K562 (cell line): ENCODE results near the gene RNF31. TPM values are rescaled to one million over a fixed set of nuclear protein-coding genes. Genes with fewer than 3 reads are reported as not detected.

Experiments
- ATAC-seq: fragments of 200-7000 bp; cut with Tn5 transposase; 3 replicates; pipeline ENCODE4 v1.9.1; 2020; ENCODE audit warnings: moderate library complexity
- BruUV-seq: library from RNA; stranded (reverse); fragments of 400-500 nt; replicated peaks from 2 replicates; lab custom pipeline; 2021; lab: Mats Ljungman, UMichigan
- CTCF ChIA-PET: fragments of 300-600 bp; formaldehyde crosslinking; extraction: SDS; loops from one replicate; lab custom pipeline; 2021; ENCODE audit warnings: low intra/inter-chr PET ratio; lab: Yijun Ruan, JAX
- POLR2A ChIA-PET: fragments of 300-600, 350-650 bp; sonication (Branson Sonifier 250); formaldehyde crosslinking; extraction: SDS; loops from one replicate; lab custom pipeline; 2021; ENCODE audit warnings: antibody characterized with exemption, inconsistent platforms; lab: Yijun Ruan, JAX
- DNase-seq, 4 experiments: peaks; one replicate each; pipeline versions ENCODE4 v3.0.0 to v3.0.0-alpha.2; 2011 to 2018; ENCODE audit warnings: low spot score in 3 of 4, mixed read lengths in 3 of 4; ENCODE audit errors: extremely low read depth in 1 of 4
- FAIRE-seq: peaks from 2 replicates; lab custom pipeline; 2011; peaks lifted over from hg19 to GRCh38; lab: Jason Lieb, UNC
- H2AFZ ChIP-seq: 2 replicates; pipeline ENCODE4 v1.6.0; 2011; ENCODE audit warnings: low read depth, low read length, control low read depth, inconsistent platforms
- H3K27ac ChIP-seq: fragments of 200-600 bp; 3 replicates; pipeline ENCODE4 v1.8.0; 2011; ENCODE audit warnings: low read depth, mild to moderate bottlenecking, control low read depth, inconsistent platforms, low read length, moderate library complexity, mixed read lengths; ENCODE audit errors: extremely low read depth
- H3K27me3 ChIP-seq, 2 experiments: fragments of 300-600 bp in 1 of 2; 2 replicates in 1 of 2; 3 replicates in 1 of 2; pipeline versions ENCODE4 v1.6.0 to v1.8.0; 2011; ENCODE audit warnings: inconsistent platforms in 2 of 2, low read length in 2 of 2, mild to moderate bottlenecking in 1 of 2, mixed read lengths in 1 of 2, moderate library complexity in 1 of 2; ENCODE audit not compliant: control insufficient read depth in 2 of 2, insufficient read depth in 2 of 2
- H3K36me3 ChIP-seq: fragments of 300-600 bp; 3 replicates; pipeline ENCODE4 v1.8.0; 2011; ENCODE audit warnings: mild to moderate bottlenecking, low read length, inconsistent platforms; ENCODE audit not compliant: control insufficient read depth, insufficient read depth
- H3K4me1 ChIP-seq, 2 experiments: fragments of 200-600 bp in 1 of 2; replicated peaks in 1 of 2; 2 replicates in 1 of 2; 3 replicates in 1 of 2; pipeline versions ENCODE4 v1.5.1 to v1.8.0; 2011; ENCODE audit warnings: inconsistent platforms in 2 of 2, low read length in 2 of 2, mild to moderate bottlenecking in 1 of 2, mixed read lengths in 1 of 2, moderate library complexity in 1 of 2; ENCODE audit not compliant: control insufficient read depth in 2 of 2, insufficient read depth in 2 of 2
- H3K4me2 ChIP-seq: 2 replicates; pipeline ENCODE4 v1.6.1; 2011; ENCODE audit warnings: low read length, control low read depth, inconsistent platforms, mixed read lengths; ENCODE audit not compliant: insufficient read depth
- H3K4me3 ChIP-seq: fragments of 200-600 bp; sonication (generic), shearing (Covaris generic); 2 replicates; pipeline ENCODE4 v1.5.1; 2016; ENCODE audit warnings: control low read depth, inconsistent platforms
- H3K79me2 ChIP-seq: fragments of 200-600 bp; 3 replicates; pipeline ENCODE4 v1.8.0; 2011; ENCODE audit warnings: low read length, inconsistent platforms; ENCODE audit not compliant: control insufficient read depth, insufficient read depth
- H3K9ac ChIP-seq, 2 experiments: 2 replicates each; pipeline versions ENCODE4 v1.6.0 to v1.6.1; 2011; ENCODE audit warnings: low read depth in 2 of 2, low read length in 2 of 2, control low read depth in 1 of 2, inconsistent platforms in 1 of 2, mild to moderate bottlenecking in 1 of 2, mixed read lengths in 1 of 2; ENCODE audit not compliant: insufficient read depth in 1 of 2
- H3K9me1 ChIP-seq: one replicate; pipeline ENCODE4 v1.6.0; 2011; ENCODE audit warnings: inconsistent platforms, mild to moderate bottlenecking, low read length, moderate library complexity; ENCODE audit not compliant: control insufficient read depth, insufficient read depth
- H3K9me3 ChIP-seq: replicated peaks from 2 replicates; pipeline ENCODE4 v1.5.1; 2011; ENCODE audit warnings: low read depth, low read length, inconsistent platforms; ENCODE audit not compliant: control insufficient read depth, insufficient read depth
- H4K20me1 ChIP-seq: replicated peaks from 2 replicates; pipeline ENCODE4 v1.6.1; 2011; ENCODE audit warnings: low read length, inconsistent platforms, mixed read lengths; ENCODE audit not compliant: control insufficient read depth, insufficient read depth
- CAMTA2 ChIP-seq: fragments of 250-450 bp; sonication (Bioruptor Pico); conservative IDR thresholded peaks from 2 replicates; pipeline ENCODE4 v1.5.1; 2022
- CBFA2T3 ChIP-seq: fragments of 450-650 bp; IDR thresholded peaks from 2 replicates; pipeline ENCODE4 v1.6.1; 2017
- CBX8 ChIP-seq: fragments of 200-600 bp; sonication (generic); IDR thresholded peaks from 2 replicates; pipeline ENCODE4 v1.6.1; 2012; ENCODE audit warnings: borderline replicate concordance, mixed run types, low read depth, mild to moderate bottlenecking, moderate library complexity, mixed read lengths, low read length, control low read depth, inconsistent platforms; ENCODE audit not compliant: poor library complexity, severe bottlenecking; ENCODE audit errors: extremely low read depth
- CC2D1A ChIP-seq: fragments of 450-650 bp; IDR thresholded peaks from 2 replicates; pipeline ENCODE4 v1.6.1; 2017; ENCODE audit warnings: mild to moderate bottlenecking
- EHMT2 ChIP-seq: fragments of 450-650 bp; IDR thresholded peaks from 2 replicates; pipeline ENCODE4 v1.6.1; 2018; ENCODE audit warnings: antibody characterized with exemption
- FUS ChIP-seq: fragments of 200-400 bp; formaldehyde crosslinking; optimal IDR thresholded peaks from 2 replicates; pipeline ENCODE3; 2017; ENCODE audit warnings: low read depth, low read length
- GTF2B ChIP-seq: IDR thresholded peaks from 2 replicates; pipeline ENCODE4 v1.6.1; 2011; ENCODE audit not compliant: insufficient read length; ENCODE audit errors: extremely low read depth
- HMBOX1 ChIP-seq: sonication (generic); IDR thresholded peaks from 2 replicates; pipeline ENCODE4 v1.6.1; 2016
- JUNB ChIP-seq: fragments of 450-650 bp; formaldehyde crosslinking; conservative IDR thresholded peaks from 2 replicates; pipeline ENCODE4 v1.4.0; 2020; ENCODE audit warnings: mild to moderate bottlenecking
- MBD1 ChIP-seq: fragments of 250-450 bp; sonication (Bioruptor Pico); IDR thresholded peaks from 2 replicates; pipeline ENCODE4 v1.8.0; 2022; ENCODE audit warnings: inconsistent platforms
- RAD21 ChIP-seq, 2 experiments: fragments of 250-450 bp in 1 of 2; fragments of 450-650 bp in 1 of 2; sonication (Bioruptor Pico) in 1 of 2; formaldehyde crosslinking in 1 of 2; IDR thresholded peaks in 1 of 2; conservative IDR thresholded peaks in 1 of 2; 2 replicates each; pipeline versions ENCODE4 v1.4.0 to v1.8.0; 2020 to 2022; ENCODE audit warnings: mild to moderate bottlenecking in 2 of 2, moderate library complexity in 1 of 2
- SIX5 ChIP-seq, 2 experiments: IDR thresholded peaks; 2 replicates each; pipeline ENCODE4 v1.6.1; 2011; ENCODE audit warnings: low read length in 2 of 2, borderline replicate concordance in 1 of 2, low read depth in 1 of 2, mild to moderate bottlenecking in 1 of 2, moderate library complexity in 1 of 2; ENCODE audit not compliant: insufficient read depth in 1 of 2
- SMARCB1 ChIP-seq: IDR thresholded peaks from 2 replicates; pipeline ENCODE4 v1.6.1; 2011; ENCODE audit warnings: improper control_type of control experiment, low read depth; ENCODE audit not compliant: insufficient read length
- SMARCE1 ChIP-seq: fragments of 450-650 bp; IDR thresholded peaks from 2 replicates; pipeline ENCODE4 v1.7.1; 2016; ENCODE audit warnings: mild to moderate bottlenecking
- SREBF1 ChIP-seq: fragments of 150-350 bp; IDR thresholded peaks from 2 replicates; pipeline ENCODE4 v1.6.1; 2014; ENCODE audit warnings: antibody characterized with exemption, low read depth, low read length, borderline replicate concordance
- TCF15 ChIP-seq: fragments of 250-450 bp; sonication (Bioruptor Pico); IDR thresholded peaks from 2 replicates; pipeline ENCODE4 v1.8.0; 2022; ENCODE audit warnings: moderate library complexity, mild to moderate bottlenecking, inconsistent platforms
- TFAM ChIP-seq: fragments of 250-450 bp; sonication (Bioruptor Pico); conservative IDR thresholded peaks from 2 replicates; pipeline ENCODE4 v1.5.0; 2021; ENCODE audit warnings: mild to moderate bottlenecking, moderate library complexity
- ZBTB1 ChIP-seq: sonication (generic); formaldehyde crosslinking; IDR thresholded peaks from 2 replicates; pipeline ENCODE4 v1.8.1; 2023; ENCODE audit warnings: missing genetic modification reagents, low read depth, mild to moderate bottlenecking, borderline replicate concordance
- ZNF133 ChIP-seq: fragments of 250-450 bp; sonication (Bioruptor Pico); IDR thresholded peaks from 2 replicates; pipeline ENCODE4 v1.4.0; 2020; ENCODE audit warnings: mild to moderate bottlenecking
- WGBS: fragments of 100-300 bp; shearing (Covaris generic); methylation state at CpG from one replicate; pipeline ENCODE4 v1.1.6; 2016; ENCODE audit warnings: low coverage, mixed read lengths; ENCODE audit not compliant: insufficient coverage; ENCODE audit errors: missing lambda C conversion rate; 5-methylcytosine and 5-hydroxymethylcytosine counted together
- in situ Hi-C: fragments of 300-500 bp; cut with MboI; formaldehyde crosslinking; loops from 4 replicates; pipeline ENCODE4 v1.15.0; 2018; ENCODE audit warnings: inconsistent platforms, mixed read lengths
- intact Hi-C: fragments of 100-400 bp; cut with micrococcal nuclease; formaldehyde crosslinking; loops from 2 replicates; pipeline ENCODE4 v1.14.2; 2022
- polyA plus RNA-seq, 8 experiments: library from polyadenylated mRNA; depleted of rRNA in 4 of 8; stranded (reverse) in 5 of 8; unstranded in 3 of 8; fragments of >200 nt; fragmentation: Nextera tagmentation in 2 of 8; fragmentation: Illumina TruSeq in 1 of 8; extraction: Ambion mirVana in 2 of 8; extraction: Trizol in 1 of 8; gene quantifications; 2 replicates each; pipeline versions ENCODE4 v1.2.1 to v1.2.3, GENCODE V29; 2011 to 2014; ENCODE audit warnings: inconsistent platforms in 1 of 8, missing spikeins in 1 of 8
- total RNA-seq, 7 experiments: library from RNA; depleted of rRNA in 6 of 7; stranded (reverse); fragments of >200 nt in 6 of 7; fragmentation: Illumina TruSeq in 2 of 7; extraction: Trizol in 2 of 7; gene quantifications; 2 replicates each; pipeline versions ENCODE4 v1.2.1 to v1.2.3, GENCODE V29; 2011 to 2021; ENCODE audit warnings: low replicate concordance in 1 of 7

Gene RNF31
- total and polyA plus RNA-seq, 9 of the 15 experiments (the other 6 are each of a cell fraction or from before 2014, with no cell fraction given), result 3.1 to 47.6 (median 19.1) TPM

- Histone ChIP-seq H3K9me1 (no peaks in the 10 kb centered on the region), H3K4me3 (no peak overlapping the region), H3K4me1 (peaks cover 6 to 22% of the 10 kb centered on the region in 2 experiments; a peak in 4 of 5 replicates), H4K20me1 (no peaks in the 10 kb centered on the region), H3K27ac (no peak overlapping the region), H3K27me3 (no peaks in the 10 kb centered on the region), H3K9me3 (no peaks in the 10 kb centered on the region), H2AFZ (no peak overlapping the region), H3K79me2 (no peaks in the 10 kb centered on the region), H3K9ac (no peak overlapping the region), H3K4me2 (no peak overlapping the region), H3K36me3 (peaks cover 8% of the 10 kb centered on the region; the same call in 2 of the 3 replicates)
- POLR2A ChIA-PET, result interaction anchor here (4.2 kb wide), 1 partner anchor 12 kb away, joined by 38 read pairs; the partner anchor contains the start of genes DCAF11 and NRL
- in situ Hi-C loops (no loop called here), intact Hi-C loops (no loop called here)
- WGBS, result 50% methylated on average over 2 of the region's 2 CpGs
- no peak for ATAC-seq
- DNase-seq, result no peak
- FAIRE-seq, result no peak
- CTCF ChIA-PET, result no interaction called here
- BruUV-seq, result no TSS peak
- TF ChIP-seq CBX8, result no peak
- TF ChIP-seq MBD1, result no peak
- no peak for TF ChIP-seq RAD21 (CRISPR knock-in tag; conservative IDR thresholded peaks at IDR 0.05 in 1 of 2, IDR thresholded peaks at IDR 0.05 in 1 of 2)
- TF ChIP-seq SIX5 (IDR thresholded peaks at IDR 0.05; ENCODE audit: borderline replicate concordance in 1 of 2, insufficient read depth in 1 of 2, low read depth in 1 of 2, low read length in 2 of 2), result no peak
- TF ChIP-seq ZNF133 (CRISPR knock-in tag), result no peak
- no peak for TF ChIP-seq CC2D1A
- TF ChIP-seq CBFA2T3, result no peak
- no peak for TF ChIP-seq TFAM (CRISPR knock-in tag)
- TF ChIP-seq EHMT2, result no peak
- no peak for TF ChIP-seq GTF2B
- no peak for TF ChIP-seq SMARCB1
- TF ChIP-seq JUNB (CRISPR knock-in tag), result no peak
- no peak for TF ChIP-seq FUS
- no peak for TF ChIP-seq ZBTB1
- no peak for TF ChIP-seq SMARCE1
- TF ChIP-seq CAMTA2, result no peak
- no peak for TF ChIP-seq SREBF1
- TF ChIP-seq HMBOX1, result no peak
- TF ChIP-seq TCF15 (CRISPR knock-in tag), result no peak
Measured at GRCh38 chr14:24127673-24128072, 19.6 kb upstream of the RNF31 start.
